ENCODE measurements around the gene LRRC45.

- TF ChIP-seq, protein P1, sequence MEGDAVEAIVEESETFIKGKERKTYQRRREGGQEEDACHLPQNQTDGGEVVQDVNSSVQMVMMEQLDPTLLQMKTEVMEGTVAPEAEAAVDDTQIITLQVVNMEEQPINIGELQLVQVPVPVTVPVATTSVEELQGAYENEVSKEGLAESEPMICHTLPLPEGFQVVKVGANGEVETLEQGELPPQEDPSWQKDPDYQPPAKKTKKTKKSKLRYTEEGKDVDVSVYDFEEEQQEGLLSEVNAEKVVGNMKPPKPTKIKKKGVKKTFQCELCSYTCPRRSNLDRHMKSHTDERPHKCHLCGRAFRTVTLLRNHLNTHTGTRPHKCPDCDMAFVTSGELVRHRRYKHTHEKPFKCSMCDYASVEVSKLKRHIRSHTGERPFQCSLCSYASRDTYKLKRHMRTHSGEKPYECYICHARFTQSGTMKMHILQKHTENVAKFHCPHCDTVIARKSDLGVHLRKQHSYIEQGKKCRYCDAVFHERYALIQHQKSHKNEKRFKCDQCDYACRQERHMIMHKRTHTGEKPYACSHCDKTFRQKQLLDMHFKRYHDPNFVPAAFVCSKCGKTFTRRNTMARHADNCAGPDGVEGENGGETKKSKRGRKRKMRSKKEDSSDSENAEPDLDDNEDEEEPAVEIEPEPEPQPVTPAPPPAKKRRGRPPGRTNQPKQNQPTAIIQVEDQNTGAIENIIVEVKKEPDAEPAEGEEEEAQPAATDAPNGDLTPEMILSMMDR (IDR thresholded peaks at IDR 0.05): no peak
- TF ChIP-seq EP300 (IDR thresholded peaks at IDR 0.05): no peak
Measured at GRCh38 chr17:82022310-82022980, 660 bp upstream of the LRRC45 start, which contains the start of gene CENPX.
